ENCODE data around the gene SDC4. TPM values are rescaled to one million over a fixed set of nuclear protein-coding genes. Genes with fewer than 3 reads are reported as not detected.
A peak's percentile ranks its signal among the peaks of the same experiment; 100 is the strongest.

SDC4 gene
- total RNA-seq, 1 donor from 2014 or later, result 48.8 TPM

GRCh38 chr20:45294659-45295058 lies 53.6 kb downstream of the SDC4 start:
- DNase-seq, result no peak

GRCh38 chr20:45294003-45294368 lies 54.2 kb downstream of the SDC4 start:
- DNase-seq, result no peak

- peak; percentile 30 for DNase-seq
These were observed 54.9 kb downstream of the SDC4 start for GRCh38 chr20:45293041-45294002.

GRCh38 chr20:45292343-45292742 lies 55.9 kb downstream of the SDC4 start:
- no peak for DNase-seq

- DNase-seq, result no peak
These were observed 56.7 kb downstream of the SDC4 start for GRCh38 chr20:45291526-45291925.

GRCh38 chr20:45290677-45291355 lies 57.4 kb downstream of the SDC4 start:
- peak; percentile 40 for DNase-seq

- DNase-seq, result no peak
These were observed 58.1 kb downstream of the SDC4 start for GRCh38 chr20:45289942-45290676.

- no peak for DNase-seq
These were observed 59.4 kb downstream of the SDC4 start for GRCh38 chr20:45288860-45289259.

GRCh38 chr20:45288376-45288775 lies 59.8 kb downstream of the SDC4 start:
- no peak for DNase-seq

GRCh38 chr20:45283551-45284057 lies 64.6 kb downstream of the SDC4 start:
- no peak for DNase-seq

GRCh38 chr20:45282700-45283550 lies 65.3 kb downstream of the SDC4 start:
- no peak for DNase-seq

GRCh38 chr20:45279992-45280391 lies 68.2 kb downstream of the SDC4 start:
- DNase-seq, result no peak

- DNase-seq, result no peak
These were observed 72.9 kb downstream of the SDC4 start for GRCh38 chr20:45275338-45275737.

Other genes starting within 250 kb of the SDC4 start
- gene KCNS1, start 247.3 kb downstream of the SDC4 start, total RNA-seq, result 0.49 TPM
- 5.2 TPM for gene WFDC5, start 233.2 kb downstream of the SDC4 start, total RNA-seq
- gene WFDC12, start 224.0 kb downstream of the SDC4 start, total RNA-seq, result 1.1 TPM
- 509 TPM for gene PI3, start 173.5 kb downstream of the SDC4 start, total RNA-seq
- gene SEMG1, start 141.4 kb downstream of the SDC4 start, total RNA-seq, result not detected
- not detected for gene SEMG2, start 127.1 kb downstream of the SDC4 start, total RNA-seq
- gene SLPI, start 93.9 kb downstream of the SDC4 start, total RNA-seq, result 52.0 TPM
- not detected for gene RBPJL, start 41.6 kb downstream of the SDC4 start, total RNA-seq
- 0.99 TPM for gene MATN4, start 40.1 kb downstream of the SDC4 start, total RNA-seq
- 12.7 TPM for gene SYS1, start 14.7 kb upstream of the SDC4 start, total RNA-seq
- gene TP53TG5, start 29.9 kb upstream of the SDC4 start, total RNA-seq, result not detected
- gene DBNDD2, start 59.9 kb upstream of the SDC4 start, total RNA-seq, result 10.3 TPM
- 20.9 TPM for gene PIGT, start 67.7 kb upstream of the SDC4 start, total RNA-seq
- 0.39 TPM for gene WFDC2, start 121.3 kb upstream of the SDC4 start, total RNA-seq
- not detected for gene SPINT3, start 167.2 kb upstream of the SDC4 start, total RNA-seq
- not detected for gene WFDC6, start 191.1 kb upstream of the SDC4 start, total RNA-seq
- gene EPPIN, start 199.0 kb upstream of the SDC4 start, total RNA-seq, result not detected
- not detected for gene WFDC8, start 230.9 kb upstream of the SDC4 start, total RNA-seq